Tibial nerve (tissue), 4 donors: ENCODE data around the gene SLC23A2. TPM values are rescaled to one million over a fixed set of nuclear protein-coding genes. Genes with fewer than 3 reads are reported as not detected.
A peak's percentile ranks its signal among the peaks of the same experiment; 100 is the strongest.

ENCODE experiments used
- DNase-seq, 2 donors: peaks; one replicate each; pipeline ENCODE4 v3.0.0-alpha.2; 2019; ENCODE audit warnings: low spot score in 2 of 2
- H3K27ac ChIP-seq, 4 donors: fragments of 200-600 bp; sonication (generic) in 3 of 4; one replicate each; pipeline ENCODE4 v1.5.1; 2017 to 2019; ENCODE audit warnings: mild to moderate bottlenecking in 1 of 4
- H3K27me3 ChIP-seq, 2 donors: fragments of 200-600 bp; sonication (generic) in 1 of 2; one replicate each; pipeline versions ENCODE4 v1.5.1 to v1.6.0; 2017 to 2019
- H3K36me3 ChIP-seq, 3 donors: fragments of 200-600 bp; sonication (generic); one replicate each; pipeline ENCODE4 v1.5.1; 2018 to 2019
- H3K4me1 ChIP-seq, 4 donors: fragments of 200-600 bp; sonication (generic) in 3 of 4; one replicate each; pipeline ENCODE4 v1.5.1; 2017 to 2019
- H3K4me3 ChIP-seq, 4 donors: fragments of 200-600 bp; sonication (generic) in 3 of 4; one replicate each; pipeline ENCODE4 v1.5.1; 2017 to 2019; ENCODE audit warnings: mild to moderate bottlenecking in 1 of 4, moderate library complexity in 1 of 4
- H3K9me3 ChIP-seq, 4 donors: fragments of 200-600 bp; sonication (generic) in 3 of 4; one replicate each; pipeline ENCODE4 v1.5.1; 2017 to 2019
- CTCF ChIP-seq, 5 experiments: fragments of 200-600 bp in 3 of 5; fragments of 450-650 bp in 2 of 5; sonication (generic) in 3 of 5; IDR thresholded peaks; one replicate each; pipeline ENCODE4 v1.5.1; 2016 to 2019; ENCODE audit warnings: antibody characterized with exemption in 5 of 5, mild to moderate bottlenecking in 3 of 5, moderate library complexity in 2 of 5
- EP300 ChIP-seq, 2 donors: sonication (generic); formaldehyde crosslinking; IDR thresholded peaks; one replicate each; pipeline ENCODE4 v1.6.1; 2017; ENCODE audit warnings: antibody characterized with exemption in 2 of 2, mild to moderate bottlenecking in 1 of 2
- POLR2A ChIP-seq, 2 donors: fragments of 450-650 bp; IDR thresholded peaks; one replicate each; pipeline ENCODE4 v1.6.1; 2017; ENCODE audit warnings: antibody characterized with exemption in 2 of 2, mild to moderate bottlenecking in 2 of 2, moderate library complexity in 2 of 2
- WGBS, 2 donors: methylation state at CpG; one replicate each; pipeline ENCODE4 v1.1.5; 2018; 5-methylcytosine and 5-hydroxymethylcytosine counted together
- total RNA-seq, 4 donors: library from RNA; depleted of rRNA; stranded (reverse); fragments of >200 nt; gene quantifications; one replicate each; pipeline ENCODE4 v1.1.0, GENCODE V29; 2016

The SLC23A2 gene
- total RNA-seq, 4 donors from 2014 or later: 30.6 to 48.5 (median 40.6) TPM

- H3K4me1 ChIP-seq: peaks cover 0 to 32% (median 0%) of the 10 kb centered on the region in 4 donors
- no peak overlapping the region for H3K4me3 ChIP-seq
- no peak for DNase-seq
- WGBS, 2 donors: 26 to 33% methylated on average over 2 of the region's 2 CpGs
- H3K27me3 ChIP-seq: no peaks in the 10 kb centered on the region
- H3K9me3 ChIP-seq: peaks cover 0 to 7% (median 0%) of the 10 kb centered on the region in 4 donors
- H3K27ac ChIP-seq: peak overlapping the region in 1 of 4 donors; percentile 80
- TF ChIP-seq CTCF (IDR thresholded peaks at IDR 0.05) (no peak), EP300 (IDR thresholded peaks at IDR 0.05) (no peak), POLR2A (IDR thresholded peaks at IDR 0.05) (no peak)
- no peaks in the 10 kb centered on the region for H3K36me3 ChIP-seq
Measured at GRCh38 chr20:4830696-4831095, 170.6 kb downstream of the SLC23A2 start.

GRCh38 chr20:4830259-4830658 lies 171.1 kb downstream of the SLC23A2 start:
- Histone ChIP-seq H3K36me3 (no peaks in the 10 kb centered on the region), H3K27ac (peak overlapping the region in 3 of 4 donors; percentile 20 to 80 (median 72)), H3K4me1 (peaks cover 0 to 28% (median 0%) of the 10 kb centered on the region in 4 donors), H3K9me3 (peaks cover 0 to 7% (median 0%) of the 10 kb centered on the region in 4 donors), H3K27me3 (no peaks in the 10 kb centered on the region), H3K4me3 (no peak overlapping the region)
- 61 to 72% methylated on average over 3 of the region's 3 CpGs for WGBS, 2 donors
- no peak for DNase-seq
- TF ChIP-seq CTCF (IDR thresholded peaks at IDR 0.05) (no peak), POLR2A (IDR thresholded peaks at IDR 0.05) (no peak), EP300 (IDR thresholded peaks at IDR 0.05) (no peak)

- peak in 1 of 2 donors; percentile 48 for DNase-seq
- Histone ChIP-seq H3K4me1 (peaks cover 0 to 25% (median 0%) of the 10 kb centered on the region in 4 donors), H3K4me3 (no peak overlapping the region), H3K27me3 (no peaks in the 10 kb centered on the region), H3K36me3 (no peaks in the 10 kb centered on the region), H3K27ac (peak overlapping the region in 3 of 4 donors; percentile 20 to 80 (median 72)), H3K9me3 (peaks cover 0 to 7% (median 0%) of the 10 kb centered on the region in 4 donors)
- TF ChIP-seq CTCF (IDR thresholded peaks at IDR 0.05): no peak
- TF ChIP-seq POLR2A (IDR thresholded peaks at IDR 0.05): no peak
- 52 to 60% methylated on average over 4 of the region's 4 CpGs for WGBS, 2 donors
Measured at GRCh38 chr20:4829514-4830215, 171.6 kb downstream of the SLC23A2 start.

- Histone ChIP-seq H3K36me3 (no peaks in the 10 kb centered on the region), H3K27ac (peak overlapping the region in 3 of 4 donors; percentile 20 to 80 (median 72)), H3K4me1 (peaks cover 0 to 27% (median 1%) of the 10 kb centered on the region in 4 donors), H3K9me3 (peaks cover 0 to 7% (median 0%) of the 10 kb centered on the region in 4 donors), H3K4me3 (no peak overlapping the region), H3K27me3 (no peaks in the 10 kb centered on the region)
- peak in 1 of 2 donors; percentile 44 for DNase-seq
- WGBS, 2 donors: 67 to 82% methylated on average over 14 of the region's 14 CpGs
- no peak for TF ChIP-seq POLR2A (IDR thresholded peaks at IDR 0.05)
- peak in 1 of 2 donors; percentile 61 for TF ChIP-seq EP300 (IDR thresholded peaks at IDR 0.05)
Measured at GRCh38 chr20:4828830-4829513, 172.3 kb downstream of the SLC23A2 start.

- H3K27me3 ChIP-seq: no peaks in the 10 kb centered on the region
- TF ChIP-seq POLR2A (IDR thresholded peaks at IDR 0.05) (no peak), EP300 (IDR thresholded peaks at IDR 0.05) (no peak), CTCF (IDR thresholded peaks at IDR 0.05) (no peak)
- no peak for DNase-seq
- H3K4me3 ChIP-seq: peak overlapping the region in 2 of 4 donors; percentile 65 to 71
- peaks cover 0 to 50% (median 12%) of the 10 kb centered on the region in 4 donors for H3K4me1 ChIP-seq
- WGBS, 2 donors: 84 to 89% methylated on average over 5 of the region's 5 CpGs
- no peaks in the 10 kb centered on the region for H3K9me3 ChIP-seq
- H3K27ac ChIP-seq: peak overlapping the region in 3 of 4 donors; percentile 14 to 83 (median 82)
- no peaks in the 10 kb centered on the region for H3K36me3 ChIP-seq
Measured at GRCh38 chr20:4821590-4821989, 179.7 kb downstream of the SLC23A2 start.
